Upper lobe of left lung (tissue), 6 donors: ENCODE measurements around the gene STAP2. TPM values are rescaled to one million over a fixed set of nuclear protein-coding genes. Genes with fewer than 3 reads are reported as not detected.
"Not testable (repeated sequence)": the region's sequence is repeated elsewhere in the genome, so short reads cannot be mapped to it uniquely, and the experiment has no call there.

Experiments used
- ATAC-seq, 2 donors: fragments of 200-7000 bp; cut with Tn5 transposase; one replicate each; pipeline ENCODE4 v1.9.1; 2022; ENCODE audit warnings: mild to moderate bottlenecking in 2 of 2, moderate library complexity in 2 of 2; ENCODE audit not compliant: low FRiP score in 2 of 2
- DNase-seq, 2 donors: peaks; one replicate each; pipeline ENCODE4 v3.0.0-alpha.2; 2019 to 2020
- H3K27ac ChIP-seq, 4 donors: fragments of 200-600 bp; sonication (generic); one replicate each; pipeline ENCODE4 v1.5.1; 2016 to 2019
- H3K27me3 ChIP-seq, 4 donors: fragments of 200-600 bp; sonication (generic); one replicate each; pipeline ENCODE4 v1.5.1; 2017 to 2019
- H3K36me3 ChIP-seq, 4 donors: fragments of 200-600 bp; sonication (generic); one replicate each; pipeline ENCODE4 v1.5.1; 2016 to 2019
- H3K4me1 ChIP-seq, 4 donors: fragments of 200-600 bp; sonication (generic); one replicate each; pipeline ENCODE4 v1.5.1; 2018 to 2019
- H3K4me3 ChIP-seq, 4 donors: fragments of 200-600 bp; sonication (generic); one replicate each; pipeline ENCODE4 v1.5.1; 2017 to 2019; ENCODE audit warnings: mild to moderate bottlenecking in 2 of 4, moderate library complexity in 1 of 4
- H3K9me3 ChIP-seq, 4 donors: fragments of 200-600 bp; sonication (generic); one replicate each; pipeline ENCODE4 v1.5.1; 2018 to 2019
- CTCF ChIP-seq, 6 experiments: fragments of 450-650 bp in 4 of 6; fragments of 200-600 bp in 2 of 6; sonication (generic) in 2 of 6; IDR thresholded peaks; one replicate each; pipeline ENCODE4 v1.5.1; 2016 to 2019; ENCODE audit warnings: antibody characterized with exemption in 6 of 6
- EP300 ChIP-seq, 4 donors: sonication (generic); formaldehyde crosslinking; IDR thresholded peaks; one replicate each; pipeline ENCODE4 v1.5.1; 2017; ENCODE audit warnings: antibody characterized with exemption in 4 of 4, control low read depth in 2 of 4
- POLR2A ChIP-seq, 4 donors: fragments of 450-650 bp; IDR thresholded peaks; one replicate each; pipeline ENCODE4 v1.5.1; 2016 to 2017; ENCODE audit warnings: antibody characterized with exemption in 4 of 4, mild to moderate bottlenecking in 2 of 4
- POLR2AphosphoS5 ChIP-seq, 2 donors: sonication (generic); formaldehyde crosslinking; IDR thresholded peaks; one replicate each; pipeline ENCODE4 v1.5.1; 2017; ENCODE audit warnings: antibody characterized with exemption in 2 of 2
- WGBS, 2 donors: methylation state at CpG; one replicate each; pipeline ENCODE4 v1.1.5; 2017 to 2018; 5-methylcytosine and 5-hydroxymethylcytosine counted together
- total RNA-seq, 6 donors: library from RNA; depleted of rRNA in 4 of 6; stranded (reverse); fragments of >200 nt in 4 of 6; gene quantifications; one replicate each; pipeline versions ENCODE4 v1.1.0 to v1.2.1, GENCODE V29; 2016 to 2021
- donor health status: DM: no; HTN: no; CAD: no; lungs with moderate emphysema.
- donor health status: DM: no; HTN: yes; CAD: no; lungs with severe emphysema.

STAP2 gene
- total RNA-seq, 6 donors from 2014 or later, result 11.2 to 39.8 (median 14.7) TPM

DNA sequence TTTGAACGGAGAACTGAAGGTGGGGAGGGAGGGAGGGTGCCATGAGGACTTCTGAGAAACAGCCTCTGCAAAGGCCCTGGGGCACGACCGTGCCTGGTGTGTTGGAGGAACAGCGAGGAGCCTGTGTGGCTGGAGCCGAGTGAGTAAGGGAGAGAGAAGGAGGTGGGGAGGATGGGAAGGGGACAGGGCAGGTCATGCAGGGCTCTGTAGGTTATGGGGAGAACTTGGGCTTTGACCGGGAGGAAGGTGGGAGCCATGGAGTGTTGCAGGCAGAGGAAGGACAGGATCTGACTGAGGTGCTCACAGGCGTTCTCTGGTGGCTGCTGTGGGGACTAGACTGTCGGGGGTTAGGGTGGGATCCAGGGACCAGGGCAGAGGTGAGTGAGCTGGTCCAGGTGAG lies 11.5 kb upstream of the STAP2 start:
- H3K9me3 ChIP-seq, result no peaks in the 10 kb centered on the region
- H3K4me3 ChIP-seq, result no peak overlapping the region
- DNase-seq (no peak), ATAC-seq (no peak)
- TF ChIP-seq POLR2AphosphoS5 (IDR thresholded peaks at IDR 0.05) (no peak), EP300 (IDR thresholded peaks at IDR 0.05) (no peak)
- 87 to 94% methylated on average over 8 of the region's 8 CpGs for WGBS, 2 donors
- no peaks in the 10 kb centered on the region for H3K27me3 ChIP-seq
- no peaks in the 10 kb centered on the region for H3K4me1 ChIP-seq
- H3K36me3 ChIP-seq, result peaks cover 0 to 17% (median 2%) of the 10 kb centered on the region in 4 donors
- H3K27ac ChIP-seq, result no peak overlapping the region

GRCh38 chr19:4349225-4349624 lies 10.6 kb upstream of the STAP2 start:
- H3K36me3 ChIP-seq, result peaks cover 0 to 17% (median 1%) of the 10 kb centered on the region in 4 donors
- H3K9me3 ChIP-seq, ATAC-seq, H3K27me3 ChIP-seq, H3K4me1 ChIP-seq, DNase-seq, H3K4me3 ChIP-seq, H3K27ac ChIP-seq: not testable (repeated sequence)
- WGBS, 2 donors, result 94 to 97% methylated on average over 16 of the region's 16 CpGs

GRCh38 chr19:4347521-4347920 lies 8.9 kb upstream of the STAP2 start:
- 64 to 82% methylated on average over 6 of the region's 6 CpGs for WGBS, 2 donors
- DNase-seq (no peak), ATAC-seq (no peak)
- H3K36me3 ChIP-seq, result peaks cover 0 to 14% (median 0%) of the 10 kb centered on the region in 4 donors
- H3K4me1 ChIP-seq, result peaks cover 7 to 9% (median 7%) of the 10 kb centered on the region in 4 donors
- no peak for TF ChIP-seq CTCF (IDR thresholded peaks at IDR 0.05)
- TF ChIP-seq EP300 (IDR thresholded peaks at IDR 0.05), result no peak
- no peak for TF ChIP-seq POLR2A (IDR thresholded peaks at IDR 0.05)
- TF ChIP-seq POLR2AphosphoS5 (IDR thresholded peaks at IDR 0.05), result no peak
- no peak overlapping the region for H3K4me3 ChIP-seq
- H3K27me3 ChIP-seq, result no peaks in the 10 kb centered on the region
- H3K9me3 ChIP-seq, result no peaks in the 10 kb centered on the region
- H3K27ac ChIP-seq, result no peak overlapping the region

GRCh38 chr19:4346020-4346383 lies 7.4 kb upstream of the STAP2 start:
- TF ChIP-seq CTCF (IDR thresholded peaks at IDR 0.05) (no peak), POLR2A (IDR thresholded peaks at IDR 0.05) (no peak), POLR2AphosphoS5 (IDR thresholded peaks at IDR 0.05) (no peak), EP300 (IDR thresholded peaks at IDR 0.05) (no peak)
- ATAC-seq, result no peak
- Histone ChIP-seq H3K36me3 (peaks cover 0 to 14% (median 0%) of the 10 kb centered on the region in 4 donors), H3K4me1 (peaks cover 11 to 15% (median 12%) of the 10 kb centered on the region in 4 donors), H3K27me3 (no peaks in the 10 kb centered on the region), H3K27ac (no peak overlapping the region), H3K4me3 (no peak overlapping the region), H3K9me3 (no peaks in the 10 kb centered on the region)
- no peak for DNase-seq
- 92 to 97% methylated on average over 6 of the region's 6 CpGs for WGBS, 2 donors

- H3K36me3 ChIP-seq, result peaks cover 0 to 14% (median 0%) of the 10 kb centered on the region in 4 donors
- DNase-seq, result no peak
- H3K27ac ChIP-seq, result no peak overlapping the region
- no peaks in the 10 kb centered on the region for H3K27me3 ChIP-seq
- TF ChIP-seq POLR2A (IDR thresholded peaks at IDR 0.05) (no peak), EP300 (IDR thresholded peaks at IDR 0.05) (no peak), CTCF (IDR thresholded peaks at IDR 0.05) (no peak), POLR2AphosphoS5 (IDR thresholded peaks at IDR 0.05) (no peak)
- H3K4me3 ChIP-seq, result no peak overlapping the region
- no peaks in the 10 kb centered on the region for H3K9me3 ChIP-seq
- peaks cover 11 to 15% (median 12%) of the 10 kb centered on the region in 4 donors for H3K4me1 ChIP-seq
- no peak for ATAC-seq
- 91 to 97% methylated on average over 9 to 15 of the region's 15 CpGs for WGBS, 2 donors
Observed at GRCh38 chr19:4345342-4346019, 6.9 kb upstream of the STAP2 start.
